GM11168 (cell line): Measurements from ENCODE around the gene IKBKE.

Source experiments
- in situ Hi-C: fragments of 300-500 bp; cut with MboI; formaldehyde crosslinking; loops from one replicate; pipeline ENCODE4 v1.12.0; 2022; ENCODE audit warnings: low sequenced_read_pairs; ENCODE audit not compliant: unreplicated experiment

IKBKE gene

DNA sequence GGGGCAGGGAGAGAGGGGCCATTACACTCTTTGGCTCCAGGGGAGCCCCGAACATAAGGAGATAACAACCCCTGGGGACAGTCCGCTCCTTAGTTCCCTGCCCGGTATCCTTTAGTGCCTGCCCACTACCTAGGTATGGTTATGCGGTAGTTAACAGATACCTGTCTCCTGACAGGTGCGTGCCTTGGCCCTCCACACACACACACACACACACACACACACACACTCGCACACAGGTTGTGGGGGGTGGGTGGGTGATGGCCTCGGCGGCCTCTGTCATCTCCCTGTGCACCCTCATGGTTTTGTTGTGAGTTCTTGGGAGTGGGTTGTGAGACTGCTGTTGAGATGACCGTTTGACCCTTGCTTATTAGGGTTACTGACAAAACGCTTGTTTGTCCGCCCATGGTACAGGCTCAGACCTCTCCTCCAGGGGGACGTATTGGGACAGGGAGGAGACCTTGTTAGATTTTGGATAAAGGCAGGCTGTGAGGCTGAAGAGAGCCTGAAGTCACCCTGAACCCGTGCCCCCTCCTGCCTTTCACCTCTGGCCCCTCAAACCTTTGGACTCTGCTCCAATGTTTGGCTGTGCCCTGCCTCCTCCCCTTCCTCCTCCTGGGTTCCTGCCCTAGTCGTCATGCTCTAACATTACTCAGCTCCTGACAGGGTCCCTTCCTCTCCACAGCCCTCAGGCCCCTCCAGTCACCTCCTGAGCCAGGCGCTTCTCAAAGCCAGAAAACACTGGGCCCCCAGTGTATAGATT, 38.0 kb downstream of the IKBKE start:
- in situ Hi-C loops, result no loop called here

DNA sequence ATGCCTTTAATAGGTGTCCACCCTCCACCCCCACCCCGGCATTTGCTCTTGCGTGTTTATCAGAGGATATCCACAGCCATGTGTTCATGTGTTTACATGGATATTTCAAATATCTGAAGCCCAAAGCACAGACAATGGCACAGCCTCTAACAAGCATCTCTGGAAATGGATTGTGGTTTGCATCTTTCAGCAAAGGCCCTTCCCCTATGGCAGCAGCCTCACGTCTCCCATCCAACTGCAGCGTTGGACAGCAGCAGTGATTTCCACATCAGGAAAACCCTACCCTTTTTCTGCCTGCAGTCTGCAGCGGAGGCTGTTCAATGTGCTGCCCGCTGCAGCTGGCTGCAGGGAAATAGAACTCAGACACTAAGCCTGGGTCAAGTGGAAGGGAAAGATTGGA, 38.7 kb downstream of the IKBKE start:
- in situ Hi-C loops, result no loop called here

DNA sequence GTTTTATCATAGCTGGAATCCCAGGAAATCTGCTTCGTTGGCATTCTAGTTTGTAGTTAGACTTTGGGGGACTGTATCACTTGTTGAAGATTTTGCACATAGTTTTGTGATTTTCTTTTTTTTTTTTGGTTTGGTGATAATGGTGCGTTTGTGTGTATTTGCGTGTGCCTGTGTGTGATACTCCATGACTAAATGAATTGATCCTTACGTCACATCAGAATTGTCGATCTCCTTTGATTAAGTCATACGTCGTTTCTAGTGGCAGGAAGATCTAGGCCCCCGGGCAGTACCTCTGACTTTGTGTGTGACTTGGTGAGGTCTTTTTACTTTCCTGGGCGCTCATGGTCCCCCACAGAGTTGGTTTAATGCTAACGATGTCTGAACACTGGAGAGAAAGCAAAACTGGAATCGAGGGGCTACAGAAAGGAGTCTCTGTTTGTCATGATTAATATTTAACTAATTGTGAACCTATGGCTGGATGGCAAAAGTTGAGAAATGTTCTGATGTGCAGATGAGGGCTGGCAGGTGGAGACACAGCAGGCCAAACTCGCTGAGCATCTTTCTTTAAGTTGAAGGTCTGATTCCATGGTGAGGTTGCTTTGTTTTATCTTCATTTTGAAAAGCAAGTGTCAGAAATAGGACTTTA, 39.5 kb downstream of the IKBKE start:
- in situ Hi-C loops, result no loop called here

DNA sequence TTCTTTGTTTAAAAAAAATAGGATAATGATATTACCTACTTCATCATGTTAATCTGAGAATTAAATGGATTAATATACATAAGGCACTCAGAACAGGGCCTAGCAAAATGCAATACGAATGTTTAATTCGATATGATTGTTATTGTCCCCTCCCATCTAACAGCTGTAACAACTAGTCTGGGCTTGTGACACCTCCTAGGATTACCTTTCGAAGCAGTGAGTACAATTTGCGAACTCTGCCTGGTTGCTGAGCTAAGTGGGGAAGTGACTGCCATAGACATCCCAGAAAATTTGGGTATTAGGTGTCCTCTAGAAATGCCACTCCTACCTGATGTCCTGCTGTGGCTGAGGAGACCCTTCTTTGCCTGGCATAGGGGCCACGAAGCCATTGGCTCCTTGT, 40.1 kb downstream of the IKBKE start:
- in situ Hi-C loops, result no loop called here

DNA sequence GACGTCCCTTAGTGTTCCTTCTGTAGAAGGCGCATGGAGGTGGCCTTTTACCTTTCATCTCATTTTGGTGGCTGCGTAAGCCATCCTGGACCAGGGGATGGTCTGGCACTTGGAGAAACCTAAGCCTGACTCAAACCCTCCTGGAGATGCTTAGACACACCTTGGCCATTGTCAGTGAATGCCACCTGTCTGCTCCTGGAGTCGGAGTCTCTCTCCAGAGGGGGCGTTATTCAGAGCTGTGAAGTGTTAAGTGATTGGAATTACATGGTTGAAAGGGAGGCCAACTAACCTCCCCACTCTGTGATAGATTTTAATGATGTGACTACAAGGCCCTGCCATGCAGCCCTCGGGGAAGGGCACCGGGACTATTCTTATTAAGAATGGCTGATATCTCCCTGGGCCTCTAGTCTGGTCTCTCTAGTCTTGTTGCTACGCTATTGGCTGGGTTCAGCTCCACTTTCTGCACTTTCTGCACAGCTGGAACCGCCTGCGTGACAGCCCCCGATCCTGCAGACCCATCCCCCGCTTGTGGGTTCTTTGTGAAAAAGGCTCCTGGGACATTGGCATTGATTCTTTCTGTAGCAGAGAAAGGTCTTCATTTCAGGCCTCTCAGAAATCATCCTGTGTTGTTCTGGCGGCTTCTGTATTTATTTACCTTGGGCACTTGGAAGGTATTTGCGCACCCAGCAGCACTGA, 41.2 kb downstream of the IKBKE start:
- in situ Hi-C loops, result no loop called here

DNA sequence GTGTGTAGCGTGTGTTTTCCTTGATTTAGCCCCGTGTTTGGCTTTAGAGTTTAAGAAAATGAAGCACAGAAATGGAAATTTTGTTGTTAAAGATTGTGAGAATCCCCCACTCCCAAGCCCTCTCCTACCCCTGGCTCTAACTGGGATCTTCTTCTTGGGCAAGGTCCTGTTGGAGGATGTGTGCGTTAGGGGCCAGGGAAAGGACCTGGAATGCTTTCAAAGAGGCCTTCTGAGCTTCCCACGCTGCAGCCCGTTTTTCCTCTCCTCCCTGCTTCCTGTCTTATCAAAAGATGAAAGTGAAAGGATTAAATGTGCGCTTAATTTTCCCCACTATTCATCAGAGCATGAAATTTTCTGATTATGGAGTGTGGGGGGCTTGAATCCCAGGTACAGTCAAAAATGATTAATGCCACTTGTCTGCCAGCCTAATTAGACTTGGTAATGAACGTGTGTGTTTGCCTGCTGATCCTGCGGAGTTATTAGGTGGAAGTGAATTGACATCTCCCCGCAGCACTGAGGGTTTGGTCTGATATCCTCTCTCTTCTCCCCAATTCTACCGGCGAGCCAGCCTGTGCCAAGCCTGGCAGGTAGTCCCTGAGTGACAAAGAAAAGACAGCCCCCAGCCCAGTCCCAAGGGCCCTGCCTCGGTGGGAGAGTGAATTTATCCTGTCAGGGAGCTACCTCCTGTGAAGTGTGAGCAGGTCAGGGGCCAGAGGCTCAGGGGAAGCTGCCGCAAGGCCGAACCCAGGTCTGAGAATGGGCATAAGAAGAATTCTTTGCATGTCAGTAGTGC, 42.0 kb downstream of the IKBKE start:
- in situ Hi-C loops, result no loop called here

DNA sequence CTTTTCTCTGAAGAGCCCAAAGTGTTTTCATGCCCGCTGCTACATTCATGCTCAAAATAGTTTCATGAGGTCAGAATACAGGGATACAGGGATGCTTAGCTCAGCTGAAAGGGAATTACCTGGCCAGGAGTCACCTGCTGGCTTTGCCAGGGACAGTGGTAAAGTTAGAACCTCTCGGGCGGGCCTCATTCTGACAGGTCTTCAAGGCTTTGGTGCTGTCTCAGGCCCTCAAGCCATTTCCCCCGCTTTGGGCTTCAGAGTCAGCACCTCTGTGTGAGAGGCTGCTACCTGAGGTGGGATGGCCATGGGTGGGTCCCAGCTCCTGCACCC, 42.5 kb downstream of the IKBKE start:
- in situ Hi-C loops, result no loop called here

DNA sequence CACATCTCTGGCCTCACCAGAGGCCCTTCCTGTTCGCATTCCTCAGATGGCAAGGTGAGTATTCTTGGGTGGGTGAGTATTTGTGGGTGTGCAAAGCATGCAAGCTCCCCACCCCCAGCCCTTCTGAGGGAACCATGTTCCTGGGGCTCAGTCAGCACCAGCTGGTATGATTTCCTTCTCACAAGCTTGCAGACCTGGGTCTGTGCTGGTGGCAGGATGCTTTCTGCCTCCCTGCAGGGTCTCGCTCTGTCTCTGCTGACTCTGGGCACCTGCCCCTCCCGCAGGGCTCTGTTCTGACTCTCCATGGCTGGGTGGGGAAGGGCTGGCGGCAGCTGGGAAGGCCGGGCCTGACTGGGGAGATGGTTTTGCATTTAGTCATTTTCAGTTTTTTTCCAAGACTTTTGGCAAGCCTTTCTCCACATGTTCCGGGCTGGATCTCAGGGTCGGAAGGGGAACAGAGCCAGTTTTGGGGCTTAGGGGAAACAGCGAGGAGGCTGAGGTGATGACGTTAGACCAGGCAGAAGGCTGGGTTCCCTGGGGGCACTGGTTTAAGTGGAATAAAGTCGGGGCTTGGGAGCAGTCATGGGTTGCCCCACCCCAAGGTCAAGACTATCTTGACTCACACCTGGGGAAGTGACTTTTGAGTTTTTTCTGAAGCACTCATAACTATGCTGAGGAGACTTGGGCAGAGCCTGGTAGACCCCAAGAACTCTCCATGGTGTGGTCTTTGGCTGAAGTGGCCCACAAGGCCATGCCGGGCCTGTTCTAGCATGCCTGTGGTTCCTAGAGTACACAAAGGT, 43.2 kb downstream of the IKBKE start:
- in situ Hi-C loops, result no loop called here

DNA sequence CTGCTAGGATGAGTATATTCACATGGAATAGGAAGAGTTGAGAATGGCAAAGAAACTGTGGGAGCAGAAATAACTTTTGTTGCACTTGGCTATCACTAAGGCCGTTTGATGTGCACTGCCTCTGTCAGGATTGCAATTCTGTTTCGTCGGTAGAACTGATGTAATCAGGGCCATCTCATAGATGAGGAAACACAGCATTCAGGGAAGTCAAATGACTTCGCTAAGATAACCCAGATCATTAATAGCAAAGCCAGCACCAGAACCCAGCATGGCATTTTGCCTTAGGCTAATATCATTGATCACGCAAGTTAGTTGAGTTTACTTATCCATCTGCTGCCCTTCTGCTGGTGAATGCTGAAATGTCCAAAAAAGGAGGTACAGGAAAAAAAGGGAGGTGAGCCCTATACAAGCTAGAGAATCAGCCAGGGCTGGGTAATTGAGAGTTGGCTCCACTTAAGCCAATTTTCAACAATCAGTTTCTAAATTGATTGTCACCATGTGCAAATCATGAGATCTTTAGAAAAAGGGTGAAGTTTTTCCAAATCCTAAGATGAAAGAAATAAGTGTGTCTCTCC, 44.6 kb downstream of the IKBKE start:
- in situ Hi-C loops, result no loop called here

DNA sequence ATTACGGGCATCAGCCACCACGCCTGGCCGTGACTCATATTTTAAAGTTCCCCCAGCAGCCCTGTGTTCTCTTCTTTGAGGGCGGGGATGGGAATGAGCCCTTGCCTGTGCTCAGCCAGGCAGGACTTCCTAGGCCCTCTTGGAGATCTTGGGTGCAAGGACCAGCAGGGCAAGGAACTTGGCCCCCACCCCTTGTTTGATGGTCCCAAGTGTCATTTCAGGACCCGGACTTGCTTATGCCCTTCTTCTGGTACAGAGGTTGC, 46.4 kb downstream of the IKBKE start:
- in situ Hi-C loops, result no loop called here

DNA sequence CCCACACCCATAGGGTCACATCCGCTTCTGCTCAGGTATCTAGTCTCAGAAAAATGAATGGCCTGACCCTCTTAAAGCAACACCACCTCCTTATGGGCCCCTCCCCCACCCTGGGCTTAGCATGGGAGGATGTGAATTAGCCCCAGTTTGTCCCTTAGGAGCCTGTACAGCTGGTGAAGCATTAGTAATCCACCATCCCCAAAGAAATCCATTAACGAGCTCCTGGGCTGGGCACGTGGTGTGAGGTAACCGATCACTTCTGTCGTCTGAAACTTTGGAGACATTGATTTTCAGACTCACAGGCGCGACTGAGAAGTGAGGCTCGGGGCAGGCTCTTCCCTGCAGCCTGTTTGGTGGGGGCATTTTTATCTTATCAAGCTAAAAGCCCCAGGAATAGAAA, 47.5 kb downstream of the IKBKE start:
- in situ Hi-C loops, result no loop called here

DNA sequence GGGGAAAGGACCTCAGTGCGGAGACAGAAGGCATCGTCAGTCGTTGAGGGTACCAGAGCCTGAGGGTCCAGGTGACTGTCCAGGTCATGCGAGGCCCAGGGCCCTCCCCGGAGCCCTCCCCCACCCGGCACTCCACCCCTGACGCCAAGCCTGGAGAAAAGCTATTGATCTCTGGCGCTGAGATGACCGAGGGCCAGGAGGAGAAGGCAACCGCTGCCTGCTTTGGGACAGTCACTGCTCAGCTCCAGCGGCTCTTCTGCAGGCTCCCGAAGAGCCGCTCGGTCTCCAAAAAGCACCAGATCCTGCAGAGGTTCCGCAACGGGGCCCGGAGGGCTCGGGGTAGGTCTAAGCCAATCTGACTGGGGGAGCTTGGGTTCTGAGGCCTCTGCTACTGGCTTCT, 47.9 kb downstream of the IKBKE start:
- in situ Hi-C loops, result no loop called here

DNA sequence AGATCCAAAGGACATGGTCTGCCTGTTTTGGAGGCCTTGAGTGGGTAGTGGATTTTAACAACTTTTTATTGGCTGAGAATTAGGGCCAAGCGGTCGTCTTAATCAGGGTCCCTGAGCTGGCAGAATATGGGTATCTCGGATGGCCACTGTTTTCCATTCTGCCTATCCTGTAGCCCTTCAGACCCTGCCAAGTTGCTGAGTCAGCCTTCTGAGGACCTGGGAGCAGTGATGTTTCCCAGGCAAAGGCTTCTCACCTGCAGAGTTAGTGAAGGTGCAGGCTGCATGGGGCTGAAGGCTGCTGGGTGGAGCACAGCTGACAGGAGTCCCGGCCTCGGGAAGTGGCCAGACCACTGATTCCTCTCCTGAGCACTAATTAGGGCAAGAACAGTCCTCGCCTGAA, 48.5 kb downstream of the IKBKE start:
- in situ Hi-C loops, result no loop called here

DNA sequence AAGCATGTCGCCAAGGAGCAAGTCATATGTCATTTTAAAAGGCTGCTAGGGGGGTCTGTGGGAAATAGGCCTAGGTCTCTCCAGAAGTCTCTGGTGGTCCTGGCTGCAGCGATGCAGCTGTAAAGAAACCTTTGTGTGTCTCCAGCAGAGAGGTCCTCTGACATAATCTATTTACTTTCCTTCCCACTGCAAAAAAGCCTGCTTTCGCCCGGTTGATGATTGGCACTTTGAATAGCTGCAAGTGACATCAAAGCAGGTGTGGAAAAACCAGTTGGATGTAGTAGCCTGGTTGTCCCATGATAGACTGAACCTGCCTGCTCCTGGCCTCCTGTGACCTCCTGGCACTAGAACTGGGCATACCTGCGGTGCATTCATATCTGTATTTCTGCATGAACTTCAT, 50.9 kb downstream of the IKBKE start:
- in situ Hi-C loops, result no loop called here

DNA sequence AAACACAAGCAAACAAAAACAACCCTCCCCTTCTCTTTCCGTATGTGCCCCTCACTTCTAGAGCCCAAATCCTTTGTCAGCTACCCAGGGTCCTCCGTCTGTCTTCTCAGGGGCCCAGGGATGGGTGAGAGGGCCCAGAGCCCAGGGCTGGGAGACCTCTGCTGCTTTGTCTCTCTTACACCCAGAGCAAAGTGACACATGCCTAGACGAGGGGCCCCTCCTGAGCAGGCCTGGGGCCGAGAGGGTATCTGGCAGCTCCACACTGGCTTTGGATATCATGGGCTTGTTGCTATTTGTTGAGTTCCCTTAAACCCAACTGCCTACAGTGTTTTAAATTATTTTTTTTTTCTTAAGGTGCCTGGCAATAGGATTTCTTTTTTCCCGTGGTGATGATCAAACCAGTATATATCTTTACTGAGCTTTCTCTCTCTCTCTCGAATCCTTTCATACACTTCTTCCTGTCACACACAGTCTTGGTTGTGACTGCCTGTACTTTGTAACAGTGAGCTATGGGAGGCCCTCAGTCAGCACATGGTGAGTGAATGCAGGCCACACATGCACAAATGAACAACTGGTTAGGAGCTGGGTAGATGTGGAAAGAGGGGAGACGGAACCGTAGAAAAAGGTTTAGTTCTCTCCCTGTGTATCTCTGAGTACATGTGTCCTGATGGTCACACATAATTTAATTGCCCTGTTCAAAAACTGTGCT, 51.6 kb downstream of the IKBKE start:
- in situ Hi-C loops, result no loop called here

DNA sequence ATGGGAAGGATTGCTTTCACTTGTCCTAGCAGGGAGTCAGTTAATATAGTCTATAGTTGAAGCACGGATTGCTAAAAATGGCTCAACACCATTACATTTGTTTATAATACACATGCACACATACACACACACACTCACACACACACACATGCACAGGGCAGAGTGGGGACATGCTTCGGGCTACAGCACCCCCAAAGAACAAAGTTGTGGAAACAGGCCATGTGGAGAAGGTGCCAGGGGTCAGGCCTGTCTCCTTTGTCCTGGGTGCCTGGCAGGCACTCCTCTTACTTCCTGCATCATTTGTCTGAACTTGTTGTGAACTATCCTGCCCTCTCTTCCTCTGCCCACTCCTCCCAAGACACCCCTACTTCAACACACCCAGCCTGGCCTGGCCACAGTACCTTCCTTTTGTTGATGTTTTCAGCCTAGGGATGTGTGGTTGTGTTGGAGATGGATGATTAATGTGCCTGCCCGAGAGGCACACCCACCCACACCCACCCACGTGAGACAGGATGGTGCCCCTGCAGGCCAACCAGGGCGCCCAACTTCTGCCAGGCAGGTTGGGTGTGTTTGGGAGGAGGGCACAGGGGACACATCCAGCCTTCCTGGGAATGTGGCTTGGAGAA, 54.6 kb downstream of the IKBKE start:
- in situ Hi-C loops, result no loop called here

DNA sequence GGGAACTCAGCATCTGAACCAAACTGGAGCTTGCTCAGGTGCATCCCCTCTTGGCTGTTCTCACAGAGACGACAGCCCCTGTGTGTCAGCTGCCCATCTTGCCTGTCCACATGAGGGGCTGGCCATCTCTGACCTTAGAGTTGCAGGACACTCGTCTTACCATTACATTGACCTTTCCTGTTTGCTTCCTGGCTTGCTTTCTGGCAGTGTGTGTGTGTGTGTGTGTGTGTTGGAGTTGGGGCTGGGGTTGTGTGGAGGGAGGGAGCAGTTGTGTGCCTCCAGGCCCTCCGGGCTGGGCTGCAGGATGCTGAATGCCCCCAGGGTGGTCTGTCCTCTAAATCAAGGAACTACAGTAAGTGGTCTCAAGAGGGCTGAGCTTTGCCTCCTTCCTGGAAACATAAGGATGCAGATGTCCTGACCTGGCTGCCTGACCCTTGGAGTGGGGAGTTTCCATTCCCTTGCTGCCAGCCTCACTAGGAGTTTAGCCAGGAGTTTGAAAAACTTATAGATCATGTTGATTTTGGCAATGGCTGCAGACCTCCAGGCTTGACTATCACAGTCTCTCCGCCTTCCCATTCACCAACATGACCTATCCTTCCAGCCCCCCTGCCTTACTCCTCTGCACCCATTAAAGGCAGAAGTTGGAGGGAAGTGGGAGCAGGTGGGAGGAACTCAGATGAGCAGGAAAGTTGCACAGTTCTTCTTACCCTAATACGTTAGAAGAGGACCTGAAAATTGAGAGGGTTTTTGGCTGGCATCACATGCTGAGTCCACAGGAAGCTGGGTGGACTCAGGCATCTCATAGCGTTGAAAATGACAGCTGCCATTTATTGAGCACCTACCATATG, 56.0 kb downstream of the IKBKE start:
- in situ Hi-C loops, result no loop called here

DNA sequence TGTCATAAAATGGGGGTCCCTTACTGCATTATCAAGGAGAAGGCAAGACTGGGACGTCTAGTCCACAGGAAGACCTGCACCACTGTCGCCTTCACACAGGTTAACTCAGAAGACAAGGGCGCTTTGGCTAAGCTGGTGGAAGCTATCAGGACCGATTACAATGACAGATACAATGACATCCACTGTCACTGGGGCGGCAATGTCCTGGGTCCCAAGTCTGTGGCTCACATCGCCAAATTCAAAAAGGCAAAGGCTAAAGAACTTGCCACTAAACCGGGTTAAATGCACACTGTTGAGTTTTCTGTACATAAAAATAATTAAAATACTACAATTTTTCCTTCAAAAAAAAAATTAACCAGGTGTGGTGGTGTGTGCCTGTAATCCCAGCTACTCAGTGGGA, 59.1 kb downstream of the IKBKE start:
- in situ Hi-C loops, result no loop called here
